Limb (tissue), 2 donors: ENCODE data around the gene FHDC1.
A peak's percentile ranks its signal among the peaks of the same experiment; 100 is the strongest.

ENCODE experiments used
- DNase-seq, 2 donors: peaks; one replicate each; pipeline ENCODE4 v3.0.0-alpha.2; 2016; ENCODE audit errors: extremely low spot score in 2 of 2

FHDC1 gene

GRCh38 chr4:152929888-152930287 lies 6.2 kb upstream of the FHDC1 start:
- no peak for DNase-seq

- no peak for DNase-seq
These were observed 980 bp upstream of the FHDC1 start for GRCh38 chr4:152935143-152935542.

GRCh38 chr4:152936446-152937335 lies 568 bp downstream of the FHDC1 start:
- peak in 1 of 2 donors; percentile 69 for DNase-seq

- DNase-seq: peak in 1 of 2 donors; percentile 69
These were observed 1.5 kb downstream of the FHDC1 start for GRCh38 chr4:152937336-152938236.

- no peak for DNase-seq
These were observed 2.3 kb downstream of the FHDC1 start for GRCh38 chr4:152938237-152938947.

- DNase-seq: no peak
These were observed 3.5 kb downstream of the FHDC1 start for GRCh38 chr4:152939621-152940020.

- DNase-seq: no peak
These were observed 4.3 kb downstream of the FHDC1 start for GRCh38 chr4:152940461-152940860.

- no peak for DNase-seq
These were observed 5.3 kb downstream of the FHDC1 start for GRCh38 chr4:152941411-152941810.

GRCh38 chr4:152942346-152942745 lies 6.2 kb downstream of the FHDC1 start:
- DNase-seq: no peak

- peak in 1 of 2 donors; percentile 66 for DNase-seq
These were observed 7.5 kb downstream of the FHDC1 start for GRCh38 chr4:152943672-152944071.

GRCh38 chr4:152944666-152945320 lies 8.7 kb downstream of the FHDC1 start:
- DNase-seq: no peak

- DNase-seq: no peak
These were observed 9.5 kb downstream of the FHDC1 start for GRCh38 chr4:152945639-152946038.

GRCh38 chr4:152946446-152946845 lies 10.3 kb downstream of the FHDC1 start:
- DNase-seq: no peak

- no peak for DNase-seq
These were observed 11.2 kb downstream of the FHDC1 start for GRCh38 chr4:152947311-152947710.

- no peak for DNase-seq
These were observed 13.8 kb downstream of the FHDC1 start for GRCh38 chr4:152949930-152950329.

GRCh38 chr4:152950402-152951274 lies 14.5 kb downstream of the FHDC1 start:
- DNase-seq: no peak

GRCh38 chr4:152951348-152951747 lies 15.2 kb downstream of the FHDC1 start:
- no peak for DNase-seq

- no peak for DNase-seq
These were observed 17.4 kb downstream of the FHDC1 start for GRCh38 chr4:152953514-152953913.

- no peak for DNase-seq
These were observed 18.6 kb downstream of the FHDC1 start for GRCh38 chr4:152954741-152955140.

GRCh38 chr4:152956147-152956546 lies 20.0 kb downstream of the FHDC1 start:
- DNase-seq: no peak
